ENCODE data around the gene RABGAP1L.
"Not testable (repeated sequence)": the region's sequence is repeated elsewhere in the genome, so short reads cannot be mapped to it uniquely, and the experiment has no call there.

RABGAP1L gene

GRCh38 chr1:174617905-174618304 is 458.6 kb downstream of the RABGAP1L start:
- not testable (repeated sequence) for DNase-seq

- no peak for DNase-seq
These were observed 464.2 kb downstream of the RABGAP1L start for GRCh38 chr1:174623324-174624035.

DNA sequence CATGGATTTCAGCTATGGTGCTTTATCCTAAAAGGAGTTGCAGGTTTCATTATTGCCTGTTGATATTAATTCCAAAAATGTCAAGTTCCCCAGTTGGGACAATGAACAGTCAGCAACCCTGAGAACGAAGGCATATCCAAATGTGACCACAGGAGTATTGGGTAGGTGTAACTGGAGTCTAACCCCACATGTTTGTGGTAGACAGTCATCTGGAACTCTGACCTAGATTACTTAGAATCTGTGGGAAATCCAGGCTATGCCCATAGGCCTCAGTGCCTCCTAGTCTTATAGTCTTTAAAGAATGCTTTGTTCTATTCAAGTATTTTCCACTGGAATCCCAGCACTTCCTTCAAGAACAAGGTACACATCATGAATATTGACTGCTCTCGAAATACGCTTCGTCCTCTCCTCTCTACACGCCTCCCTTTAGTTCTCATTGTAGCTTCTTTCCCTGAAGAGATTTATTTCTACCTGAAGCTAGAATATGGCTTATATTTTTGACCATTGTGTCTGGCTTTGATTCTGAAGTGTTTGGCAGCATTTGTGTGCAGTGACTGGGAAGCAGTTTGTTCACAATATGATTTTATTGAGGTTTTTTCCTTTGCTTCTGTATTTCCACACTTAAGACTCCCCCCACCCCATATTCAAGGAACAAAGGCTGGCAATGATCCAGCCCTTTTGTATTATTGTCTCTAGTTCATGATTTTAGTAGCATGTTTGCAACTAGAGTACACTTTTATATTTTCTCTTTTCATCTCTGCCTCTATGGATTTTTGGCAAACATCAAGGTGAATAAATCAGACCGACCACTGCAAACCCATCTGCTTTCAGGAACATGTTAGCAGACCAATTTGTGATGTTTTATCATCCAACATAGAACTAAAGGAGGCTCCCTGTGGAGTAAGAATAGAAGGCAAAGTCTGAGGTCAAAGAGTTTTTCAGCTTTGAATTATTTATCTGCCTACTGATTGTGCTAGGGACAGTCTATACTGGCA is 467.0 kb downstream of the RABGAP1L start:
- DNase-seq: no peak

DNA sequence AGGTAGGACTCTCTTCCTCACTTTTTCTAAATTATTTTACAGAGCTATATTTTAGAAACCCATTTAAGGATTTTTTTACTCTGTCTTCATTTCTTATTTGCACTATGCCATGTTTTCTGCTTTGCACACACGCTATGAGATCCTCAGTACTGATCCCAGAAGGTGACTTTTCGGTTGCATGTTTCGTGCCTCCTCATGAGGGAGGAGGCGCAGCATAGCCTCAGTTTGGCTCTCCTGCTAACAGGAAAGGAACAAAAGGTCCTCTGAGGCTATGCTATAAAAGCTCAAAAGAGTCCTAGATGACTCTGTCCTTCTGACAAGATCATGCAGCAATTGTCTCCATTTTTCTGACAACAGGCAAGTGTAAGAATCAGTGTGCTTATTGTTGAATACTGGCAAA is 478.2 kb downstream of the RABGAP1L start:
- DNase-seq: no peak

- no peak for DNase-seq
These were observed 480.1 kb downstream of the RABGAP1L start for GRCh38 chr1:174639461-174639860.

DNA sequence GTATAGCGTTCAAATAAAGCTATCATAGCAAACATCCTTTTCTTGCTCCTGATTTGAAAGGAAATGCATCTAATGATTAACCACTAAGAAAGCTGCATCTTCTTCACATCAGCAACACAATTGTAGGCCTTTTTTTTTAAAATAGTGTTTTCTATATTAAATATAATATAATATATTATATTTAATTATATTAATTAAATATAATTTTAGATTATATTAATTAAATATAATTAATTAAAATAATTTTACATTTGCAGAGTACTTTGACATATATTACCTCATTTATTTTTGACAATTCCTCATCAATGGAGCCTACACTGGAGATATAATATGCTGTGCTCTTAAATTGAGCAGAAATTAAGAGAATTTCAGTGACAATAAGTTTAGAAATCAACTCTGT is 481.5 kb downstream of the RABGAP1L start:
- DNase-seq: no peak

- no peak for DNase-seq
These were observed 483.1 kb downstream of the RABGAP1L start for GRCh38 chr1:174642393-174642792.

DNA sequence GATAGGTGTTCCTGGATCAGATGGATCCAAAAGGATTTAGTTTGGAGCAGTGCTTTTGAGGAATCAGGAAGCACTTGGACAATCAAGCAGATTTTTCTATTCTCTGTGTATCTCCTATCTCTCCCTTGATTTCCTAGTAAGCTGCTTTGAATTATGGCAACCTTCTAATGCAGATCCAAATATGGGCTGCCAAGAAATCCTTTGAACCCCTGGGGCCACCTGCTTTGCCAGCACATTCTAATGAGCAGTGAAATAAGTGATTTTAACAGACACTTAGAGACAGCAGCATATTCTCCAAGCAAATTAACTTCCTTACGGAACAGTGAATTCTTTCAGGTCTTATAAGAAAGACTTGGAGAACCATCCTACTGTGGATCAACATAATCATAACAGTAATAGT is 483.9 kb downstream of the RABGAP1L start:
- no peak for DNase-seq

DNA sequence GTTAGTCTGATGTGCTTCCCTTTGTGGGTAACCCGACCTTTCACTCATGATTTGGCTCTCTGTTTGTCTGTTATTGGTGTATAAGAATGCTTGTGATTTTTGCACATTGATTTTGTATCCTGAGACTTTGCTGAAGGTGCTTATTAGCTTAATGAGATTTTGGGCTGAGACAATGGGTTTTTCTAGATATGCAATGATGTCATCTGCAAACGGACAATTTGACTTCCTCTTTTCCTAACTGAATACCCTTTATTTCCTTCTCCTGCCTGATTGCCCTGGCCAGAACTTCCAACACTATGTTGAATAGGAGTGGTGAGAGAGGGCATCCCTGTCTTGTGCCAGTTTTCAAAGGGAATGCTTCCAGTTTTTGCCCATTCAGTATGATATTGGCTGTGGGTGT is 490.3 kb downstream of the RABGAP1L start:
- DNase-seq: not testable (repeated sequence)

DNA sequence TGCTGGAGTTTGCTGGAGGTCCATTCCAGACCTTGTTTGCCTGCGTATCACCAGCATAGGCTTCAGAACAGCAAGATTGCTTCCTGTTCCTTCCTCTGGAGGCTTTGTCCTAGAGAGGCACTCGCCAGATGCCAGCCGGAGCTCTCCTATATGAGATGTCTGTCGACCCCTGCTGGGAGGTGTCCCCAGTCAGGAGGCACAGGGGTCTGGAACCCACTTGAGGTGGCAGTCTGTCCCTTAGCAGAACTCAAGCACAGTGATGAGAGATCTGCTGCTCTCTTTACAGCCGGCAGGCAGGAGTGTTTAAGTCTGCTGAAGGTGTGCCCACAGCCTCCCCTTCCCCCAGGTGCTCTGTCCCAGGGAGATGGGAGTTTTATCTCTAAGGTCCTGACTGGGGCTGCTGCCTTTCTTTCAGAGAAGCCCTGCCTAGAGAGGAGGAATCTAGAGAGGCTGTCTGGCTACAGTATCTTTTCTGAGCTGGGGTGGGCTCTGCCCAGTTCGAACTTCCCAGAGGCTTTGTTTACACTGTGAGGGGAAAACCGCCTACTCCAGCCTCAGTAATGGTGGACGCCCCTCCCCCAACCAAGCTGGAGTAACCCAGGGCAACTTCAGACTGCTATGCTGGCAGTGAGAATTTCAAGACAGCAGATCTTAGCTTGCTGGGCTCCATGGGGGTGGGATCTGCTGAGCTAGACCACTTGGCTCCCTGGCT is 493.4 kb downstream of the RABGAP1L start:
- no peak for DNase-seq

- DNase-seq: no peak
These were observed 495.2 kb downstream of the RABGAP1L start for GRCh38 chr1:174654560-174654959.

DNA sequence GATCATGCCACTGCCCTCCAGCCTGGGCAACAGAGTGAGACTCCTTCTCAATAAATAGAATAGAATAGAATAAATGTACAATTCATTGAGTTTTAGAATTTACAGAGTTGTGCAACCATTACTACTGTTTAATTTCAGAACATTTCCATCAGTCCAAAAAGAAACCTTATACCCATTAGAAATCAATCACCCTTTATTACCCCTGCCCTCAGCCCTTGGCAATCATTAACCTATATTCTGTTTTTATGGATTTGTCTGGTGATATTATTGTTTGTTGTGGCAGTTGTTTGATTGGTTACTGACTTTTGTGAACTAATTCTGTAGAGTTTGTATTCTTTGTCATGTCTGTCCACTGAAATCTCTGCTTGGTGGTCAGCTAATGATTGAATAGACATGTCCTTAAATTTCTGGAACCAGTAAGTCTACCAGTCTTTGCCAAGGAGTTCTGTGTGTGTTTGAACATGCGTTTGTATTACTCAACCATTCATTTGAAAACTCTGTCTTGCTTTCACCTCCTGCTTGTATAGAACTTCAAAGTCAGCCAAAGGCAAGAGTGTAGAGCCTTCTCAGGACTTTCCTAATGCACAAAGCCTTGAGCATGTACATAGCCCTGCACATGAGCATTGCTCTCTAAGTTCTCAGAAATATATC is 497.2 kb downstream of the RABGAP1L start:
- no peak for DNase-seq

DNA sequence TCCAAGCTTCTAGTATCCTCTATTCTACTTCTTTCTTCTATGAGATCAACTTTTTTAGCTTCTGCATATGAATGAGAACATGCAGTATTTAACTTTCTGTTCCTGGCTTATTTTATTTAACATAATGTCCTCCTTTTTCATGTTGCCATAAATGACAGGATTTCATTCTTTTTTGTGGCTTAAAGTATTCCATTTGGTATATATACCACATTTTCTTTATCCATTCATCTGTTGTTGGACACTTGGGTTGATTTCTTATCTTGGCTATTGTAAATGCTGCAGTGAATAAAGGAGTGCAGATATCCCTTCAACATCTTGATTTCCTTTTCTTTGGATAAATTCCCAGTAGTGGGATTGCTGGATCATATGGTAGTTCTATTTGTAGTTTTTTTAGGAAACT is 498.1 kb downstream of the RABGAP1L start:
- no peak for DNase-seq

DNA sequence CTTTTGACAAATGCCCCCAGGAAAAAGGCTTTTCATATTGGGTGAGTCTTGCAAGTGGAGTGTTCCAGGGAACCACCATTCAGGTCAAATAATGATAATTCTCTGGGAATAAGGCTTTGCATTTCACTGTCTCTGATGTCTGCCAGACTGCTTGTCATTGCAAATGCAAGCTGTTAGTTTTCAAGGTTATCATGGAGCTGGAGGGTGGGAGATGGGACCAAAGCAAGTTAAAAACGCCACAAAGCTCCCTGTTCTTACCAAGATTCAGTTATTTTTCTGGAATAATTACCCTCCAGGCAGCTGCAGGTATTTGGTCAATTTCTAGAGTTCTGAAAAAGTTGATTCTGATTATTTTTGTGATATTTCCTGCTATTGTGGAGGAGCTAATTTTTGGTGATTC is 498.6 kb downstream of the RABGAP1L start:
- DNase-seq: no peak

DNA sequence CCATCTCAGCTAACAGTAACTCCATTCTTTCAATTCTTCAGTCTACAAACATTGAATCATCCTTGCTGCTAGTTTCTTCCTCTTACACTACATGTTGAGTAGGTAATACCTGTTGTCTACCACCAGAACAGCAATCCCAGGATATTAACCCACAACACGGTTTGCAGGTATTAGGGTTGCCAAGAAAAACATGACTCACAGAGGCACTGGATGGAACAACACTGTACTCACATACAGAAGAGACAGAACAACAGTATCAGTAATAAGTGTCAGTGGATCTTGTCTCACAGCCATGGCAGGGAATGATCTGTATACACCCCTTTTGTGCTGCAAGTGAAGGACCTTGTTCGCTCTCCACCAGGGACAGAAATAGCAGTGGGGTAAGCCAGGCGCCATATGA is 500.5 kb downstream of the RABGAP1L start:
- no peak for DNase-seq

- DNase-seq: no peak
These were observed 501.2 kb downstream of the RABGAP1L start for GRCh38 chr1:174660476-174660875.

GRCh38 chr1:174663358-174663757 is 504.0 kb downstream of the RABGAP1L start:
- DNase-seq: no peak

DNA sequence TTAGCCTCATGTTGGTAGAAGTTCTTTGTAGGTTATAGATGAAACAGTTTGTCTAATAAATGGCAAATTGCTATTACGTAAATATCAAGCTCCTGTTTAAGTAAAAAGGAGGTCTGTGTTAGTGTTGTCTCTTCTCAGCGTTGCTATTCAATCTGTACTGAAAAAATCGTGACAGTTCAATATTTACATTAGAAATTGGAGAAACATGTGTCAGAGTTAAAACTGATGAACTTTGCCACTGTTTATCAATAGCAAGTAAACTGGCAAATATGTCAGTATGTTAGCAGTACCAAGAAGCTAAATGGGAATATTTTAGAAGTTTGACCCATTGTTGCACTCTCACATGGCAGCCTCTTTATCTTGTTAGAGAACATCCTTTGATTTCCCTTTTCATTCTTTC is 506.9 kb downstream of the RABGAP1L start:
- DNase-seq: no peak

- no peak for DNase-seq
These were observed 512.5 kb downstream of the RABGAP1L start for GRCh38 chr1:174671826-174672225.

- DNase-seq: no peak
These were observed 517.5 kb downstream of the RABGAP1L start for GRCh38 chr1:174676856-174677255.

- no peak for DNase-seq
These were observed 519.3 kb downstream of the RABGAP1L start for GRCh38 chr1:174678657-174679056.

GRCh38 chr1:174680101-174680500 is 520.8 kb downstream of the RABGAP1L start:
- no peak for DNase-seq
